Activated naive CD4-positive, alpha-beta T cell treated with anti-CD3 and anti-CD28 coated beads, Interleukin-2, amount 50 U/mL, for 72 hours (primary cell): Measurements from ENCODE around the gene ADGRE1. TPM values are rescaled to one million over a fixed set of nuclear protein-coding genes. Genes with fewer than 3 reads are reported as not detected.
A peak's percentile ranks its signal among the peaks of the same experiment; 100 is the strongest.

Experiments used
- ATAC-seq, 2 donors: fragments of 150-1000 bp; cut with Tn5 transposase; 2 replicates each; pipeline ENCODE4 v1.10.0; 2021; ENCODE audit warnings: mild to moderate bottlenecking in 2 of 2, moderate library complexity in 2 of 2
- DNase-seq, 2 donors: peaks; one replicate each; pipeline ENCODE4 v3.0.0; 2021 to 2022; ENCODE audit warnings: low spot score in 2 of 2
- H3K27ac Mint-ChIP-seq, 2 donors: one replicate each; pipeline ENCODE4 v1.8.0; 2022; ENCODE audit warnings: mild to moderate bottlenecking in 2 of 2, mixed read lengths in 2 of 2
- H3K36me3 Mint-ChIP-seq, 2 donors: one replicate each; pipeline ENCODE4 v1.8.0; 2022; ENCODE audit warnings: mixed read lengths in 2 of 2
- H3K9me3 Mint-ChIP-seq, 2 donors: one replicate each; pipeline ENCODE4 v1.8.0; 2022; ENCODE audit warnings: mixed read lengths in 2 of 2
- total RNA-seq, 2 donors: library from RNA; stranded (reverse); gene quantifications; one replicate each; pipeline ENCODE4 v1.2.3, GENCODE V29; 2022

Gene ADGRE1
- total RNA-seq: 10 to 100 TPM; 12.1 to 16.1 TPM

- ATAC-seq (peak; percentile 34 to 71), DNase-seq (no peak)
- peaks cover 14 to 26% of the 10 kb centered on the region in 2 donors for H3K36me3 Mint-ChIP-seq
- H3K27ac Mint-ChIP-seq: peak within 1 kb of the TSS in 1 of 2 donors; percentile 1
- H3K9me3 Mint-ChIP-seq: peaks cover 17 to 28% of the 10 kb centered on the region in 2 donors
Measured at GRCh38 chr19:6887316-6887715, at the start of gene ADGRE1. ADGRE1 (plus strand) TSS chr19:6887579; CDS start chr19:6887609, 30 bp downstream.

DNA sequence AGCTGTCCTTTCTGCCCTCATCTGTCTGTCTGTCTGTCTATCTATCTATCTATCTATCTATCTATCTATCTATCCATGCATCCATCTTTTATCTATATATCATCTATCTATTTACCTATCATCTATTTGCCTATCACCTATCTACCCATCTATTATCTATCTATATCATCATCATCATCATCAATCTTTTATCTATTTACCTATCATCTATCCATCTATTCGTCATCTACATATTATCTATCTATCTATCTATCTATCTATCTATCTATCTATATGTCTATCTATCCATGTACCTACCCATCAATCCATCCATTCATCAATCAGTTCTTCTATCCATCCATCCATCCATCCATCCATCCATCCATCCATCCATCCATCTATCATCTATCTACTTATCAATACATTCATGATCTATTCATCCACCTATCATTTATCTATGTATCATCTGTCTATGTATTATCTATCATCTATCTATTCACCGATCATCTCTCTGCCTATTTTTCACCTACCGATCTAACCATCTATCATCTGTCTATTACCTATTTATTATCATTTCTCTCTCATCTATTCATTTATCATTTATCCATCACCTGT is 49.2 kb upstream of the ADGRE1 start:
- peak overlapping the region; percentile 27 to 86 for H3K27ac Mint-ChIP-seq
- ATAC-seq: no peak
- peaks cover 21 to 43% of the 10 kb centered on the region in 2 donors for H3K36me3 Mint-ChIP-seq
- no peaks in the 10 kb centered on the region for H3K9me3 Mint-ChIP-seq
- DNase-seq: no peak

DNA sequence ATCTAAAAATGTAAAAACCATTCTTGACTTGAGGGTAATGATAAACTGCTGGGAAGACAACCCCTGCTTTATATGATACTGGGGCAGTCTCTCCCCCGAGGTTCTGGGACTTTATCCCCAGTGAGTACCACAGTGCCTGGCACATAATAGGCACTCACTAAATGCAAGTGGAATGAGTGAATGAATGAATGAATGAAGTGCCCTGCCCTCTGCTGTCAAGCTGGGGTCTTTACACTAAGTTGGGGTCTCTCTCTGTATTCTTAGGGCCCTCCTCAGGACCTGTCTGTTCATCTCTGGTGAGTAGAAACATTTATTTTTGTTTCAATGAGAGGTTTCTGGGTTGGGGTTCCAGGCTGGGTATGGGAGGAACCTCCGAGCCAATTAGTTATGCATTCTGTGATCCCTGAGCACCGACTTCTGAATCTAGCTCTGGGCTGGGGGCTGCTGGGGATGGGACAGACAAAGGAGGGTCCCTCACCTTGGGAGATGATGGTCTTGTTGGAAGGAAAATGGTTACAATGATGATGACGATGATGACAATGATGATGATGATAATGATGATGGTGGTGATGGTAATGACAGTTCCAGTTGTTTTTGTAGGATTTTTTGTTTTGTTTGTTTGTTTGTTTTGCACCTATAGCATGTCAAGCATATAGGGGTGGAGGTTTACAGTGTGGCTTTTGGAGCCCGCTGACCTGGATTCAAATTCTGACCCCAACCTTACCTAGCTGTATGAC is 44.3 kb upstream of the ADGRE1 start:
- Mint-ChIP-seq H3K27ac (peak overlapping the region; percentile 10 to 77), H3K9me3 (no peaks in the 10 kb centered on the region), H3K36me3 (peaks cover 10 to 20% of the 10 kb centered on the region in 2 donors)
- ATAC-seq (no peak), DNase-seq (no peak)

- Mint-ChIP-seq H3K36me3 (peaks cover 4 to 27% of the 10 kb centered on the region in 2 donors), H3K27ac (no peak overlapping the region), H3K9me3 (no peaks in the 10 kb centered on the region)
- DNase-seq (no peak), ATAC-seq (no peak)
Measured at GRCh38 chr19:6847828-6848200, 39.6 kb upstream of the ADGRE1 start.

- Mint-ChIP-seq H3K36me3 (peaks cover 6 to 22% of the 10 kb centered on the region in 2 donors), H3K9me3 (no peaks in the 10 kb centered on the region), H3K27ac (no peak overlapping the region)
- DNase-seq (no peak), ATAC-seq (no peak)
Measured at GRCh38 chr19:6848986-6849385, 38.4 kb upstream of the ADGRE1 start.

DNA sequence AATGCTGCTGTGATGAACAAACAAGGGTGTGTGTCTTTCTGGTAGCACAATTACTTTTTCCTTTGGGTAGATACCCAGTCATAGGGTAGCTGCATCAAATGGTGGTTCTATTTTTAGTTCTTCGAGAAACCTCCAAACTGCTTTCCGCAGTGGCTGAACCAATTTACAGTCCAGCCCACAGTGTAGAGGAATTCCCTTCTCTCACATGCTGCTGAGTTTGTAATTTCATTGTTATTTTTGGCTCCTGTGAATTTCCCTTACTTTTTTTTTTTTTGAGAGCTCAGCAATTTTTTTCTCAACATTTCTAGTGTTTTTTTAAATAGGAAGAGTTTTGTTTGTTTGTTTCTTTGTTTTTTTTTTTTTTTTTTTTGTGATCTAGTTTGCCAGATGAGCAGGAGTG is 37.5 kb upstream of the ADGRE1 start:
- peaks cover 5 to 18% of the 10 kb centered on the region in 2 donors for H3K36me3 Mint-ChIP-seq
- ATAC-seq: no peak

DNA sequence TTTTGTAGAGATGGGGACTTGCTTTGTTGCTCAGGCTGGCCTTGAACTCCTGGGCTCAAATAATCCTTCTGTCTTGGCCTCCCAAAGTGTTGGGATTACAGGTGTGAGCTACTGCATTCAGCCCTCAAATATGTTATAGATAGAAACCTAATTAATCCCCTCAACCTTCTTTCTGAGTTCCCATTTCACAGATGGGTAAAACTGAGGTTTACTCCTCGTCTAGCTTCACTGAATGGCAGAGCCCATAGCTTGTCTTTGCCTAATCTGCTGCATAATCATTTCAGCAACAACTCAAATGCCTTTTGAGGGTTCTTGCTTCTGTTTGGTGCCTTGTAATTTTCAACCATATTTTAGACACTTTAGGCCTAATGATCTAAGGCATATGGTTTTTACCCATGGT is 36.0 kb upstream of the ADGRE1 start:
- H3K9me3 Mint-ChIP-seq: no peaks in the 10 kb centered on the region
- DNase-seq: no peak
- H3K36me3 Mint-ChIP-seq: peaks cover 18 to 26% of the 10 kb centered on the region in 2 donors
- H3K27ac Mint-ChIP-seq: no peak overlapping the region
- ATAC-seq: no peak

More for the DNA sequence above, 37.5 kb upstream of the ADGRE1 start:
- no peak for DNase-seq
- no peaks in the 10 kb centered on the region for H3K9me3 Mint-ChIP-seq
- H3K27ac Mint-ChIP-seq: peak overlapping the region; percentile 32 to 52

- DNase-seq (no peak), ATAC-seq (no peak)
- Mint-ChIP-seq H3K36me3 (peaks cover 18 to 32% of the 10 kb centered on the region in 2 donors), H3K27ac (peak overlapping the region in 1 of 2 donors; percentile 44), H3K9me3 (no peaks in the 10 kb centered on the region)
Measured at GRCh38 chr19:6852001-6852400, 35.4 kb upstream of the ADGRE1 start.

- Mint-ChIP-seq H3K36me3 (peaks cover 18 to 32% of the 10 kb centered on the region in 2 donors), H3K27ac (peak overlapping the region; percentile 61 to 62), H3K9me3 (no peaks in the 10 kb centered on the region)
- DNase-seq (no peak), ATAC-seq (no peak)
Measured at GRCh38 chr19:6853868-6854267, 33.5 kb upstream of the ADGRE1 start.

- ATAC-seq (no peak), DNase-seq (no peak)
- Mint-ChIP-seq H3K36me3 (peaks cover 18 to 32% of the 10 kb centered on the region in 2 donors), H3K9me3 (no peaks in the 10 kb centered on the region), H3K27ac (peak overlapping the region in 1 of 2 donors; percentile 62)
Measured at GRCh38 chr19:6854758-6855157, 32.6 kb upstream of the ADGRE1 start.

GRCh38 chr19:6856749-6857372 is 30.5 kb upstream of the ADGRE1 start:
- no peak for DNase-seq
- Mint-ChIP-seq H3K9me3 (no peaks in the 10 kb centered on the region), H3K27ac (peak overlapping the region in 1 of 2 donors; percentile 3), H3K36me3 (peaks cover 18 to 27% of the 10 kb centered on the region in 2 donors)
- ATAC-seq: no peak

- H3K36me3 Mint-ChIP-seq: peaks cover 0 to 2% of the 10 kb centered on the region in 2 donors
- H3K27ac Mint-ChIP-seq: peak overlapping the region in 1 of 2 donors; percentile 67
- H3K9me3 Mint-ChIP-seq: no peaks in the 10 kb centered on the region
- ATAC-seq (no peak), DNase-seq (no peak)
Measured at GRCh38 chr19:6861683-6862286, 25.6 kb upstream of the ADGRE1 start.

GRCh38 chr19:6862673-6863078 is 24.7 kb upstream of the ADGRE1 start:
- peak; percentile 91 for DNase-seq
- Mint-ChIP-seq H3K36me3 (no peaks in the 10 kb centered on the region), H3K27ac (peak overlapping the region; percentile 1 to 67), H3K9me3 (no peaks in the 10 kb centered on the region)
- peak; percentile 81 to 87 for ATAC-seq

DNA sequence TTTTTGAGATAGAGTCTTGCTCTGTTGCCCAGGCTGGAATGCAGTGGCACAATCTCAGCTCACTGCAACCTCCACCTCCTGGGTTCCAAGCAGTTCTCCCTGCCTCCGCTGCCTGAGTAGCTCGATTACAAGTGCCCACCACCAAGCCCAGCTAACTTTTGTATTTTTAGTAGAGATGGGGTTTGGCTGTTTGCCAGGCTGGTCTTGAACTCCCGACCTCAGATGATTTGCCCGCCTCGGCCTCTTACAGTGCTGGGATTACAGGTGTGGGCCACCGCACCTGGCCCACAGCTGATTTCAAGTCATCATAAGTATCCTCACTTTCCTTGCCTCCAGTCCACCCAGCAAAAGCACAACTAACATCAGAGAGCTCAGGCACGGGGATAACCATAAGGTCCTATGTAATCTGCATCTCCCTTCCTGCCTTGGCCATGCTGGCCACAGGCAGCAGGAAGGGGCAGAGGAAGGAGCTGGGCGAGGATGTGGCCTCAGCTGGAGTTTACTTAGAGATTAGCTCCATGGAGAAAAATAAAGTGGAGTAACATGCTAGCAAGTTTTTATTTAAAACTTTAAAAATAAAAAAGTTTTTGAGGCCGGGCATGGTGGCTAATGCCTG is 22.9 kb upstream of the ADGRE1 start:
- ATAC-seq: no peak
- H3K9me3 Mint-ChIP-seq: no peaks in the 10 kb centered on the region
- DNase-seq: no peak
- H3K36me3 Mint-ChIP-seq: no peaks in the 10 kb centered on the region
- peak overlapping the region in 1 of 2 donors; percentile 67 for H3K27ac Mint-ChIP-seq

DNA sequence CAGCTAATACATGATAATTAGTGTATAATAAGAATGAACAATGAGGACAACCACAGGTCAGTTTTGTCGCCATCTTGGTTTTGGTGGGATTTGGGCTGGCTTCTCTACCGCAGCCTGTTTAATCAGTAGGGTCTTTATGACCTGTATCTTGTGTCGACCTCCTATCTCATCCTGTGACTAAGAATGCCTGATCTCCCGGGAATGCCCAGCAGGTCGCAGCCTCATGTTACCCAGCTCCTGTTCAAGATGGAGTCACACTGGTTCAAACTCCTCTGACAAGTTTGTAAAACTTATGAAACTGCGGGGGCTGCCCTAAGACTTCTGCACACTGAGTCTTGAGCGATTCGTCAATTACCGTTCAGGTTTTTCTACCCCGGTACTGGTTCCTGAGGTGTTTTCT is 21.5 kb upstream of the ADGRE1 start:
- no peak for ATAC-seq

GRCh38 chr19:6866741-6867151 is 20.6 kb upstream of the ADGRE1 start:
- no peak for DNase-seq
- H3K27ac Mint-ChIP-seq: peak overlapping the region in 1 of 2 donors; percentile 66
- no peaks in the 10 kb centered on the region for H3K36me3 Mint-ChIP-seq
- ATAC-seq: no peak
- no peaks in the 10 kb centered on the region for H3K9me3 Mint-ChIP-seq

More for the DNA sequence above, 21.5 kb upstream of the ADGRE1 start:
- Mint-ChIP-seq H3K27ac (no peak overlapping the region), H3K36me3 (no peaks in the 10 kb centered on the region), H3K9me3 (no peaks in the 10 kb centered on the region)
- DNase-seq: no peak
